Activated naive CD8-positive, alpha-beta T cell treated with anti-CD3 and anti-CD28 coated beads, Interleukin-2, amount 10 ng/mL, durations not matched to agents 7 days and 5 days (primary cell): ENCODE measurements around the gene CD226. TPM values are rescaled to one million over a fixed set of nuclear protein-coding genes. Genes with fewer than 3 reads are reported as not detected.
"Not testable (repeated sequence)": the region's sequence is repeated elsewhere in the genome, so short reads cannot be mapped to it uniquely, and the experiment has no call there.

Experiments used
- ATAC-seq: fragments of 150-1000 bp; cut with Tn5 transposase; one replicate; pipeline ENCODE4 v1.10.0; 2021; ENCODE audit warnings: low read depth, moderate library complexity
- POLR2A ChIA-PET: fragments of 350-600 bp; sonication (Branson Sonifier 250); formaldehyde crosslinking; loops from one replicate; lab custom pipeline; 2021; ENCODE audit warnings: antibody characterized with exemption; lab: Charles Lee
- DNase-seq: peaks from one replicate; pipeline ENCODE4 v3.0.0; 2021
- H3K27ac Mint-ChIP-seq: one replicate; pipeline ENCODE4 v1.8.0; 2022; ENCODE audit warnings: mild to moderate bottlenecking, mixed read lengths
- H3K27me3 Mint-ChIP-seq: one replicate; pipeline ENCODE4 v1.8.0; 2022; ENCODE audit warnings: mild to moderate bottlenecking, moderate library complexity, mixed read lengths
- H3K36me3 Mint-ChIP-seq: one replicate; pipeline ENCODE4 v1.8.0; 2021; ENCODE audit warnings: mild to moderate bottlenecking, mixed read lengths
- H3K4me1 Mint-ChIP-seq: one replicate; pipeline ENCODE4 v1.8.0; 2021; ENCODE audit warnings: mixed read lengths
- H3K4me3 Mint-ChIP-seq: one replicate; pipeline ENCODE4 v1.8.0; 2022; ENCODE audit warnings: mild to moderate bottlenecking, moderate library complexity, mixed read lengths
- H3K9me3 Mint-ChIP-seq: one replicate; pipeline ENCODE4 v1.8.0; 2021; ENCODE audit warnings: mixed read lengths
- total RNA-seq, 2 experiments: library from RNA; stranded (reverse); gene quantifications; one replicate each; pipeline ENCODE4 v1.2.3, GENCODE V29; 2021

Gene CD226
- total RNA-seq, 2 experiments from 2014 or later: 46.4 to 50.9 TPM

GRCh38 chr18:69872661-69873060 lies 75.0 kb downstream of the CD226 start:
- DNase-seq (no peak), ATAC-seq (no peak)
- H3K9me3 Mint-ChIP-seq: no peaks in the 10 kb centered on the region
- H3K36me3 Mint-ChIP-seq: peaks cover 37% of the 10 kb centered on the region
- no peak overlapping the region for H3K27ac Mint-ChIP-seq
- peaks cover 8% of the 10 kb centered on the region for H3K4me1 Mint-ChIP-seq
- POLR2A ChIA-PET: no interaction called here
- H3K4me3 Mint-ChIP-seq: no peak overlapping the region
- H3K27me3 Mint-ChIP-seq: no peaks in the 10 kb centered on the region

GRCh38 chr18:69871363-69871762 lies 76.3 kb downstream of the CD226 start:
- peaks cover 38% of the 10 kb centered on the region for H3K36me3 Mint-ChIP-seq
- no peaks in the 10 kb centered on the region for H3K9me3 Mint-ChIP-seq
- no peak for ATAC-seq
- H3K27me3 Mint-ChIP-seq: no peaks in the 10 kb centered on the region
- H3K4me1 Mint-ChIP-seq: peaks cover 8% of the 10 kb centered on the region
- no peak overlapping the region for H3K27ac Mint-ChIP-seq
- H3K4me3 Mint-ChIP-seq: no peak overlapping the region
- no peak for DNase-seq
- POLR2A ChIA-PET: no interaction called here

DNA sequence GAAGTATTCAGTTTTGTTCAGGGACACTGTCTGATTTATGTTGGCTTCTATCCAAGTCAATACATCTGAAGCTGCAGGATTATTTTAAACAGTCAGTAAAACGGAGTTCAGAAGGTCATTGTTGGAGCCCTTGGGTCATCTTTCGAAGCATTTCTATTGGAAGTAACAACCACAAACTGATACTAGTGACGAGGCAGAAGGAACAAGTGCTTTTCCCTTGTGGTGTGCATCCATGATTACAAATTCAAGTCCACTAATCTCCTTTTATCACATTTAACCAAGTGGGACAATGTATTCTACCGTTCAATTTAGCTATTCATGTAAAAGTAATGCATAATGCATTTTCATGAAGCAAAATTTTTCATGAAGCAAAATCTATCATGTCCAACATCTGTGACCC lies 76.9 kb downstream of the CD226 start:
- H3K4me1 Mint-ChIP-seq: peaks cover 8% of the 10 kb centered on the region
- DNase-seq (no peak), ATAC-seq (no peak)
- POLR2A ChIA-PET: no interaction called here
- no peak overlapping the region for H3K4me3 Mint-ChIP-seq
- no peaks in the 10 kb centered on the region for H3K27me3 Mint-ChIP-seq
- no peaks in the 10 kb centered on the region for H3K9me3 Mint-ChIP-seq
- peaks cover 40% of the 10 kb centered on the region for H3K36me3 Mint-ChIP-seq
- no peak overlapping the region for H3K27ac Mint-ChIP-seq

GRCh38 chr18:69866212-69866611 lies 81.5 kb downstream of the CD226 start:
- no peak overlapping the region for H3K27ac Mint-ChIP-seq

GRCh38 chr18:69865776-69866175 lies 81.9 kb downstream of the CD226 start:
- ATAC-seq (no peak), DNase-seq (no peak)
- H3K4me1 Mint-ChIP-seq: no peaks in the 10 kb centered on the region
- H3K36me3 Mint-ChIP-seq: peaks cover 53% of the 10 kb centered on the region
- no peaks in the 10 kb centered on the region for H3K27me3 Mint-ChIP-seq
- H3K4me3 Mint-ChIP-seq: no peak overlapping the region
- POLR2A ChIA-PET: no interaction called here
- peaks cover 1% of the 10 kb centered on the region for H3K9me3 Mint-ChIP-seq
- H3K27ac Mint-ChIP-seq: no peak overlapping the region

More at GRCh38 chr18:69866212-69866611, 81.5 kb downstream of the CD226 start:
- peaks cover 1% of the 10 kb centered on the region for H3K9me3 Mint-ChIP-seq
- H3K4me3 Mint-ChIP-seq: no peak overlapping the region
- DNase-seq (no peak), ATAC-seq (no peak)
- no peaks in the 10 kb centered on the region for H3K27me3 Mint-ChIP-seq
- peaks cover 53% of the 10 kb centered on the region for H3K36me3 Mint-ChIP-seq
- POLR2A ChIA-PET: no interaction called here
- no peaks in the 10 kb centered on the region for H3K4me1 Mint-ChIP-seq

GRCh38 chr18:69864802-69865201 lies 82.9 kb downstream of the CD226 start:
- H3K9me3 Mint-ChIP-seq, H3K27ac Mint-ChIP-seq, H3K4me3 Mint-ChIP-seq, H3K27me3 Mint-ChIP-seq, DNase-seq, POLR2A ChIA-PET, H3K4me1 Mint-ChIP-seq, ATAC-seq: not testable (repeated sequence)
- H3K36me3 Mint-ChIP-seq: peaks cover 51% of the 10 kb centered on the region

DNA sequence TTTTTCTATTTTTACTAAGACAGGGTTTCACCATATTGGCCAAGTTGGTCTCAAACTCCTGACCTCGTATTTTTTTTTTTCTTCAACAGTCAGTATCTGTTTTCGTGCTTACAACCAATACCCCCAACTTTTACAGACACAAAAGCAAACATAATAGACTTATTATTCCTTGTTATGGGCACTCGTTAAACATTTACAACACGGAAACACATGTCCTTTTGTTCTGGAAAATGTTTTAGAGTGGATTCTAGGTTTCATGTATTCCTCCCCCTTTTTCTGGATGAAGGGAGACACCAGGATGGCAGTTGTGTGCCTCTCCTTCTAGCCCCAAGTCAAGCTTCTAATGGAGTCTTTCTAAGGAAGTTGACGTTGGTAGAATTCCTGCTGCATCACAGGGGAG lies 88.8 kb downstream of the CD226 start:
- Mint-ChIP-seq H3K9me3 (peaks cover under 1% of the 10 kb centered on the region), H3K27me3 (no peaks in the 10 kb centered on the region), H3K4me3 (no peak overlapping the region), H3K4me1 (no peaks in the 10 kb centered on the region), H3K36me3 (peaks cover 39% of the 10 kb centered on the region), H3K27ac (no peak overlapping the region)
- ATAC-seq (no peak), DNase-seq (no peak)
- POLR2A ChIA-PET: no interaction called here

DNA sequence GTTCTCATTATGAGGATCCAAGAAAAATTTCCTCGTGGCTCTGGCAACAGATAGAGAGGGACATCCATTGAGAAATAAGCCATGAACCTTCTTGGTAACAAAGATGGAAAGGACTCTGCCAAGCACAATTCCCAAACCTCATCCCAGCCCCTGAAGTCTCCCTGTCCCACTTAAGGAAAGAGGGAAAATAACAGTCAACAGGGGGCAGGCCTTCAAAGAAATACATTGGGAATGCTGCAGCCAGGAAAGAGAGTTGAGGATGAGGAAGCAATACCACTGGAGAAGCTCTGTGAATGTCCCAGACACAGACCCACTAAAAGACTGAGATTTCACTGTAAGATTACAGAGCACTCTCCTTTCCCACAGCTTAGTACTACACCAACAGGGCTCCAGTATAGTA lies 93.2 kb downstream of the CD226 start:
- peaks cover 31% of the 10 kb centered on the region for H3K36me3 Mint-ChIP-seq
- H3K27ac Mint-ChIP-seq: no peak overlapping the region
- POLR2A ChIA-PET: no interaction called here
- no peak overlapping the region for H3K4me3 Mint-ChIP-seq
- no peaks in the 10 kb centered on the region for H3K4me1 Mint-ChIP-seq
- no peaks in the 10 kb centered on the region for H3K27me3 Mint-ChIP-seq
- ATAC-seq: no peak
- peaks cover 2% of the 10 kb centered on the region for H3K9me3 Mint-ChIP-seq
- DNase-seq: no peak

- Mint-ChIP-seq H3K27me3 (no peaks in the 10 kb centered on the region), H3K4me3 (no peak overlapping the region), H3K4me1 (no peaks in the 10 kb centered on the region), H3K9me3 (peaks cover 2% of the 10 kb centered on the region), H3K27ac (no peak overlapping the region), H3K36me3 (peaks cover 24% of the 10 kb centered on the region)
- no peak for ATAC-seq
- POLR2A ChIA-PET: no interaction called here
- DNase-seq: no peak
Measured at GRCh38 chr18:69853051-69853450, 94.6 kb downstream of the CD226 start.

GRCh38 chr18:69845593-69846506 lies 101.8 kb downstream of the CD226 start:
- no peak for DNase-seq
- Mint-ChIP-seq H3K4me3 (no peak overlapping the region), H3K27ac (no peak overlapping the region), H3K4me1 (no peaks in the 10 kb centered on the region), H3K36me3 (no peaks in the 10 kb centered on the region), H3K9me3 (no peaks in the 10 kb centered on the region), H3K27me3 (no peaks in the 10 kb centered on the region)
- POLR2A ChIA-PET: no interaction called here
- ATAC-seq: peak; percentile 39

GRCh38 chr18:69844656-69845055 lies 103.0 kb downstream of the CD226 start:
- POLR2A ChIA-PET: no interaction called here
- DNase-seq: no peak
- no peak for ATAC-seq
- no peaks in the 10 kb centered on the region for H3K27me3 Mint-ChIP-seq
- H3K4me1 Mint-ChIP-seq: no peaks in the 10 kb centered on the region
- no peak overlapping the region for H3K27ac Mint-ChIP-seq
- no peaks in the 10 kb centered on the region for H3K9me3 Mint-ChIP-seq
- H3K4me3 Mint-ChIP-seq: no peak overlapping the region
- H3K36me3 Mint-ChIP-seq: no peaks in the 10 kb centered on the region

GRCh38 chr18:69843015-69843414 lies 104.7 kb downstream of the CD226 start:
- Mint-ChIP-seq H3K9me3 (no peaks in the 10 kb centered on the region), H3K27me3 (no peaks in the 10 kb centered on the region), H3K27ac (no peak overlapping the region), H3K4me3 (no peak overlapping the region), H3K4me1 (no peaks in the 10 kb centered on the region), H3K36me3 (peaks cover 3% of the 10 kb centered on the region)
- DNase-seq: no peak
- POLR2A ChIA-PET: no interaction called here
- ATAC-seq: no peak

DNA sequence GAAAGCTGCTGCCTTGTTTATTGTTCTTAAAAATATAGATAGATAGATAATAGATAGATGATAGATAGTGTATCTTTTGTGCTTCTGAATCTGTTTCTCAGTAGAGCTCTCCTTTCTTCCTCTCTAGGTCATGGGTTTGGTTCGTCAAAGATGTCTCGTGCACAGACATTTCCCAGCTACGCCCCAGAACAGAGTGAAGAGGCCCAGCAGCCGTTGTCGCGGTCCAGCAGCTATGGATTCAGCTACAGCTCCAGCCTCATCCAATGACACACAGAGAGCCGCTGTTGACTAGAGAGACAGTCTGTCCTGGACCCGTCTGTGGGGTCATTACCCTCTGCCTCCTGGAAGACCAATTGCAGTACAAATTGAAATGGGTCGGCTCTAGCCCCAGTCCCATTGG lies 106.6 kb downstream of the CD226 start:
- POLR2A ChIA-PET: no interaction called here
- no peak for ATAC-seq
- H3K27me3 Mint-ChIP-seq: peaks cover 2% of the 10 kb centered on the region

DNA sequence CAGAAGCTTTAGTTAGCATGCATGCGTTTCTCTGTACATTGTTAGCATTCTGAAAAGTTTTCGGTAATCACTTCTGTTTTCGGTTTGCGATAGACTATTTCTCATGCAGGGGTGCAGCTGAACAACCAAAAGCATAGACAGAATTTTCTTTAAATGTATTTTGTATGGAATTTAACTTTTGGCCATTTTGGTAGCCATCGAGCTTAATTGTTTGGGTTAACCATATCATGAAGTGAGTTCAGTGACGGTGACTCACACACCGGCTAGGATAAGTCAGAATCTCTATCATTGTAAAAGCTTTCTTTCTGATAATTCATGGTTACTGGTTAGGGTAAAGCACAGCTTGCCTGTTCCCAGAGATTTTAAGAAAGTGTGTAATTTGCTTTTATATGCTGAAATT lies 107.2 kb downstream of the CD226 start:
- Mint-ChIP-seq H3K9me3 (no peaks in the 10 kb centered on the region), H3K27ac (no peak overlapping the region), H3K4me3 (no peak overlapping the region), H3K36me3 (peaks cover 9% of the 10 kb centered on the region), H3K4me1 (no peaks in the 10 kb centered on the region), H3K27me3 (peaks cover 2% of the 10 kb centered on the region)
- DNase-seq (no peak), ATAC-seq (no peak)
- POLR2A ChIA-PET: no interaction called here

More for the DNA sequence above, 106.6 kb downstream of the CD226 start:
- DNase-seq: no peak
- no peaks in the 10 kb centered on the region for H3K9me3 Mint-ChIP-seq
- H3K4me3 Mint-ChIP-seq: no peak overlapping the region
- no peak overlapping the region for H3K27ac Mint-ChIP-seq
- peaks cover 4% of the 10 kb centered on the region for H3K36me3 Mint-ChIP-seq
- H3K4me1 Mint-ChIP-seq: no peaks in the 10 kb centered on the region
